HepG2 (cell line): Measurements from ENCODE around the gene NOB1. TPM values are rescaled to one million over a fixed set of nuclear protein-coding genes. Genes with fewer than 3 reads are reported as not detected.

Source experiments
- ATAC-seq: fragments of 200-7000 bp; cut with Tn5 transposase; 3 replicates; pipeline ENCODE4 v1.9.1; 2020; ENCODE audit warnings: mild to moderate bottlenecking, moderate library complexity
- BruUV-seq: library from RNA; stranded (reverse); fragments of 400-500 nt; replicated peaks from 2 replicates; lab custom pipeline; 2021; lab: Mats Ljungman, UMichigan
- CTCF ChIA-PET: fragments of 300-600 bp; formaldehyde crosslinking; extraction: SDS; loops from one replicate; lab custom pipeline; 2021; ENCODE audit warnings: low total read pairs, inconsistent platforms, low intra/inter-chr PET ratio; lab: Yijun Ruan, JAX
- POLR2A ChIA-PET: fragments of 350-600 bp; sonication (Branson Sonifier 250); formaldehyde crosslinking; loops from one replicate; lab custom pipeline; 2020; ENCODE audit warnings: antibody characterized with exemption, inconsistent platforms; lab: Yijun Ruan, JAX
- DNase-seq: peaks from one replicate; pipeline ENCODE4 v3.0.0-alpha.2; 2015; ENCODE audit warnings: low spot score
- FAIRE-seq: peaks from 3 replicates; lab custom pipeline; 2011; peaks lifted over from hg19 to GRCh38; lab: Jason Lieb, UNC
- H2AFZ ChIP-seq: one replicate; pipeline ENCODE4 v1.6.1; 2011; ENCODE audit warnings: low read length, inconsistent platforms
- H3K27ac ChIP-seq: fragments of 300-600 bp; 3 replicates; pipeline ENCODE4 v1.8.0; 2011; ENCODE audit warnings: mixed run types, mild to moderate bottlenecking, mixed read lengths, low read length, inconsistent platforms; ENCODE audit not compliant: insufficient read depth; ENCODE audit errors: extremely low read length
- H3K27me3 ChIP-seq, 2 experiments: fragments of 200-600 bp in 1 of 2; 2 replicates in 1 of 2; 3 replicates in 1 of 2; pipeline versions ENCODE4 v1.6.0 to v1.8.0; 2011; ENCODE audit warnings: low read length in 2 of 2, mild to moderate bottlenecking in 2 of 2, moderate library complexity in 2 of 2, inconsistent platforms in 1 of 2; ENCODE audit not compliant: insufficient read depth in 2 of 2, control insufficient read depth in 1 of 2
- H3K36me3 ChIP-seq, 2 experiments: fragments of 200-600 bp in 1 of 2; replicated peaks in 1 of 2; 2 replicates in 1 of 2; 3 replicates in 1 of 2; pipeline versions ENCODE4 v1.5.1 to v1.8.0; 2011; ENCODE audit warnings: low read length in 2 of 2, inconsistent platforms in 1 of 2; ENCODE audit not compliant: insufficient read depth in 2 of 2, control insufficient read depth in 1 of 2
- H3K4me1 ChIP-seq: 2 replicates; pipeline ENCODE4 v1.5.1; 2012; ENCODE audit warnings: low read length, inconsistent platforms; ENCODE audit not compliant: insufficient read depth
- H3K4me2 ChIP-seq: 2 replicates; pipeline ENCODE4 v1.6.0; 2011; ENCODE audit warnings: low read depth, low read length, inconsistent platforms
- H3K4me3 ChIP-seq, 3 experiments: fragments of 200-600 bp in 1 of 3; sonication (generic), shearing (Covaris generic) in 1 of 3; replicated peaks in 1 of 3; 2 replicates each; pipeline ENCODE4 v1.5.1; 2011 to 2016; ENCODE audit warnings: low read length in 3 of 3, inconsistent platforms in 2 of 3, low read depth in 2 of 3, mild to moderate bottlenecking in 2 of 3, control low read depth in 1 of 3, mixed read lengths in 1 of 3; ENCODE audit not compliant: insufficient read depth in 1 of 3
- H3K79me2 ChIP-seq: one replicate; pipeline ENCODE4 v1.6.1; 2011; ENCODE audit warnings: low read length, inconsistent platforms; ENCODE audit not compliant: insufficient read depth
- H3K9ac ChIP-seq: 2 replicates; pipeline ENCODE4 v1.6.0; 2011; ENCODE audit warnings: mild to moderate bottlenecking, low read depth, low read length, inconsistent platforms; ENCODE audit not compliant: insufficient read depth
- H3K9me3 ChIP-seq: 2 replicates; pipeline ENCODE4 v1.5.1; 2012; ENCODE audit warnings: mild to moderate bottlenecking, low read length
- H4K20me1 ChIP-seq: 2 replicates; pipeline ENCODE4 v1.6.0; 2011; ENCODE audit warnings: inconsistent platforms, mild to moderate bottlenecking, low read length, moderate library complexity; ENCODE audit not compliant: insufficient read depth
- CENPBD1 ChIP-seq: sonication (generic); formaldehyde crosslinking; IDR thresholded peaks from 2 replicates; pipeline ENCODE4 v1.8.0; 2022; ENCODE audit warnings: missing genetic modification reagents, low read depth, mild to moderate bottlenecking, borderline replicate concordance
- DMTF1 ChIP-seq: sonication (generic); formaldehyde crosslinking; IDR thresholded peaks from 2 replicates; pipeline ENCODE4 v1.4.0; 2020; ENCODE audit warnings: mild to moderate bottlenecking, missing genetic modification reagents
- GZF1 ChIP-seq: sonication (generic); formaldehyde crosslinking; IDR thresholded peaks from 2 replicates; pipeline ENCODE4 v1.5.1; 2020; ENCODE audit warnings: mild to moderate bottlenecking, missing genetic modification reagents
- KDM3A ChIP-seq: IDR thresholded peaks from 2 replicates; pipeline ENCODE4 v1.6.1; 2018; ENCODE audit warnings: low read depth, missing compliant biosample characterization
- MLXIP ChIP-seq: sonication (generic); formaldehyde crosslinking; IDR thresholded peaks from 2 replicates; pipeline ENCODE4 v1.9.0; 2021; ENCODE audit warnings: missing genetic modification reagents, borderline replicate concordance
- POLR2AphosphoS5 ChIP-seq: IDR thresholded peaks from 2 replicates; pipeline ENCODE4 v1.6.1; 2012; ENCODE audit warnings: low read depth, low read length
- SATB2 ChIP-seq: sonication (generic); formaldehyde crosslinking; IDR thresholded peaks from 2 replicates; pipeline ENCODE4 v1.5.0; 2020; ENCODE audit warnings: missing genetic modification reagents
- SMAD3 ChIP-seq: sonication (generic); formaldehyde crosslinking; IDR thresholded peaks from 2 replicates; pipeline ENCODE4 v1.4.0; 2020; ENCODE audit warnings: missing genetic modification reagents
- ZMYM4 ChIP-seq: sonication (generic); formaldehyde crosslinking; IDR thresholded peaks from 2 replicates; pipeline ENCODE4 v1.8.1; 2023; ENCODE audit warnings: mild to moderate bottlenecking, missing genetic modification reagents
- ZNF24 ChIP-seq: fragments of 450-650 bp; IDR thresholded peaks from 2 replicates; pipeline ENCODE4 v1.6.1; 2017; ENCODE audit warnings: antibody characterized with exemption, mild to moderate bottlenecking
- ZNF251 ChIP-seq: sonication (generic); formaldehyde crosslinking; IDR thresholded peaks from 2 replicates; pipeline ENCODE4 v1.9.0; 2021; ENCODE audit warnings: mild to moderate bottlenecking, missing genetic modification reagents
- ZNF614 ChIP-seq: IDR thresholded peaks from 2 replicates; pipeline ENCODE4 v1.6.1; 2018; ENCODE audit warnings: missing biosample characterization, missing genetic modification reagents, inconsistent platforms, borderline replicate concordance
- in situ Hi-C: cut with HindIII; loops from 2 replicates; pipeline ENCODE4 v1.10.0; 2017; ENCODE audit warnings: low pct_unique_long_range_greater_than_20kb; ENCODE audit not compliant: extremely low pct_ligation_motif_present
- intact Hi-C: fragments of 100-400 bp; cut with micrococcal nuclease; formaldehyde crosslinking; loops from one replicate; pipeline ENCODE4 v1.10.0; 2022; ENCODE audit not compliant: unreplicated experiment
- polyA plus RNA-seq, 8 experiments: library from polyadenylated mRNA; depleted of rRNA in 3 of 8; stranded (reverse) in 7 of 8; unstranded in 1 of 8; fragments of >200 nt; fragmentation: Illumina TruSeq in 4 of 8; extraction: Trizol in 4 of 8; gene quantifications; 2 replicates each; pipeline versions ENCODE4 v1.2.1 to v1.2.3, GENCODE V29; 2011 to 2016; ENCODE audit warnings: low read depth in 4 of 8, missing spikeins in 1 of 8, mixed read lengths in 1 of 8; ENCODE audit not compliant: insufficient read depth in 1 of 8
- total RNA-seq, 5 experiments: library from RNA; depleted of rRNA; stranded (reverse); fragments of >200 nt; fragmentation: Illumina TruSeq; extraction: Trizol; gene quantifications; 2 replicates each; pipeline ENCODE4 v1.2.3, GENCODE V29; 2016; ENCODE audit warnings: low read depth in 1 of 5
- TF ChIP-seq, protein P1 (sequence below): sonication (generic); formaldehyde crosslinking; IDR thresholded peaks from 2 replicates; pipeline ENCODE4 v1.5.1; 2020; ENCODE audit warnings: missing genetic modification reagents, mild to moderate bottlenecking, borderline replicate concordance
- TF ChIP-seq, protein P2 (sequence below): sonication (generic); formaldehyde crosslinking; IDR thresholded peaks from 2 replicates; pipeline ENCODE4 v1.4.0; 2020; ENCODE audit warnings: missing genetic modification reagents, mild to moderate bottlenecking, borderline replicate concordance

The NOB1 gene
- total and polyA plus RNA-seq, 2 of the 13 experiments (the other 11 are each of a cell fraction or from before 2014, with no cell fraction given) = 47.1 to 162 TPM

DNA sequence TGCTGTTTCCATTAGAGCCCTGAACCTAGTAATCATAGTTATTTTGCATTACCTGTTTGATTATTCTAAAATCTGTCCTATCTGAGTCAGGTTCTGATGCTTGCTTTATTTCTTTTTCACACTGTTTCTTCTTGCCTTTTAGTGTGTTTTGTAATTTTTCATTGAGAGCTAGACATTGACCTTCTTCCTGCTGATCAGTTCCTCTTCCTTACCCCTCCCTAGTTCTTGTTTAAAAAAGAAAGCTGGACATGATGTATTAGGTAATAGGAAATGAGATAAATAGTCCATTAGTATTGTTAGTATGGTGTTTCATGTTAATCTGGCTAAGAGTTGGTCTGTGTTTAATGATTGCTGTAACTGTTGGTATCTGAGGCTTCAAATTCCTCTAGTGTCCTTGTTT is 20.8 kb upstream of the NOB1 start:
- DNase-seq (no peak), FAIRE-seq (no peak), ATAC-seq (no peak)
- in situ Hi-C loops (no loop called here), intact Hi-C loops (no loop called here)
- ChIA-PET CTCF (no interaction called here), POLR2A (no interaction called here)
- H3K79me2 ChIP-seq = peaks cover 58% of the 10 kb centered on the region
- no peak overlapping the region for H3K9ac ChIP-seq
- no peaks in the 10 kb centered on the region for H3K27me3 ChIP-seq
- no peak overlapping the region for H2AFZ ChIP-seq
- no peaks in the 10 kb centered on the region for H3K9me3 ChIP-seq
- peaks cover 45% of the 10 kb centered on the region for H3K4me1 ChIP-seq
- H3K27ac ChIP-seq = no peak overlapping the region
- H3K4me2 ChIP-seq = no peak overlapping the region
- no peaks in the 10 kb centered on the region; a peak in 1 of 5 replicates for H3K36me3 ChIP-seq
- no peaks in the 10 kb centered on the region for H4K20me1 ChIP-seq
- no peak overlapping the region for H3K4me3 ChIP-seq
- BruUV-seq = no TSS peak
- TF ChIP-seq ZNF614 (CRISPR knock-in tag) (no peak), GZF1 (CRISPR knock-in tag) (no peak), DMTF1 (CRISPR knock-in tag) (no peak), SATB2 (CRISPR knock-in tag) (no peak), MLXIP (CRISPR knock-in tag) (no peak), POLR2AphosphoS5 (no peak), ZMYM4 (no peak), ZNF24 (no peak), KDM3A (no peak), SMAD3 (no peak), CENPBD1 (CRISPR knock-in tag) (no peak), ZNF251 (no peak)
- TF ChIP-seq, protein P1, sequence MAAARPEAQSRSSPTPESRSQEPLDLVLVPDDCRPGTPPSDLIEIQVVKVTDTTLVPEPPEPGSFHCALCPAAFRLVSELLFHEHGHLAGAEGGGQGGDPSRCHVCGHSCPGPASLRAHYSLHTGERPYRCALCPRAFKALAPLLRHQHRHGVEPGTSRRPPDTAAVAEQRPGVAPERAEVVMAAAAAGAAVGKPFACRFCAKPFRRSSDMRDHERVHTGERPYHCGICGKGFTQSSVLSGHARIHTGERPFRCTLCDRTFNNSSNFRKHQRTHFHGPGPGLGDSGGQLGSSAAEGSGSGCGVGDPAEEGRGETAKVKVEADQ (CRISPR knock-in tag) = no peak
- TF ChIP-seq, protein P2, sequence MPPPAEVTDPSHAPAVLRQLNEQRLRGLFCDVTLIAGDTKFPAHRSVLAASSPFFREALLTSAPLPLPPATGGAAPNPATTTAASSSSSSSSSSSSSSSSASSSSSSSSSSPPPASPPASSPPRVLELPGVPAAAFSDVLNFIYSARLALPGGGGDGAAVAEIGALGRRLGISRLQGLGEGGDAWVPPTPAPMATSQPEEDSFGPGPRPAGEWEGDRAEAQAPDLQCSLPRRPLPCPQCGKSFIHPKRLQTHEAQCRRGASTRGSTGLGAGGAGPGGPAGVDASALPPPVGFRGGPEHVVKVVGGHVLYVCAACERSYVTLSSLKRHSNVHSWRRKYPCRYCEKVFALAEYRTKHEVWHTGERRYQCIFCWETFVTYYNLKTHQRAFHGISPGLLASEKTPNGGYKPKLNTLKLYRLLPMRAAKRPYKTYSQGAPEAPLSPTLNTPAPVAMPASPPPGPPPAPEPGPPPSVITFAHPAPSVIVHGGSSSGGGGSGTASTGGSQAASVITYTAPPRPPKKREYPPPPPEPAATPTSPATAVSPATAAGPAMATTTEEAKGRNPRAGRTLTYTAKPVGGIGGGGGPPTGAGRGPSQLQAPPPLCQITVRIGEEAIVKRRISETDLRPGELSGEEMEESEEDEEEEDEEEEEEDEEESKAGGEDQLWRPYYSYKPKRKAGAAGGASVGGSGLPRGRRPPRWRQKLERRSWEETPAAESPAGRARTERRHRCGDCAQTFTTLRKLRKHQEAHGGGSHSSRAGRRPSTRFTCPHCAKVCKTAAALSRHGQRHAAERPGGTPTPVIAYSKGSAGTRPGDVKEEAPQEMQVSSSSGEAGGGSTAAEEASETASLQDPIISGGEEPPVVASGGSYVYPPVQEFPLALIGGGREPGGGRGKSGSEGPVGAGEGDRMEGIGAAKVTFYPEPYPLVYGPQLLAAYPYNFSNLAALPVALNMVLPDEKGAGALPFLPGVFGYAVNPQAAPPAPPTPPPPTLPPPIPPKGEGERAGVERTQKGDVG = no peak
